Endothelial cell of umbilical vein (primary cell): ENCODE data around the gene MISFA. TPM values are rescaled to one million over a fixed set of nuclear protein-coding genes. Genes with fewer than 3 reads are reported as not detected.

Source experiments
- BruUV-seq: library from RNA; stranded (reverse); fragments of 400-500 nt; replicated peaks from 2 replicates; lab custom pipeline; 2021; lab: Mats Ljungman, UMichigan
- CTCF ChIA-PET: fragments of 300-600, 350-600 bp; sonication (Branson Sonifier 250); formaldehyde crosslinking; loops from one replicate; lab custom pipeline; 2021; ENCODE audit warnings: antibody characterized with exemption, inconsistent platforms; lab: Charles Lee
- POLR2A ChIA-PET: fragments of 300-600, 350-600 bp; sonication (Branson Sonifier 250); formaldehyde crosslinking; loops from one replicate; lab custom pipeline; 2021; ENCODE audit warnings: antibody characterized with exemption, inconsistent platforms; lab: Charles Lee
- DNase-seq: peaks from one replicate; pipeline ENCODE4 v3.0.0-alpha.2; 2011; ENCODE audit warnings: low read depth, low spot score
- FAIRE-seq: peaks from 2 replicates; lab custom pipeline; 2011; peaks lifted over from hg19 to GRCh38; lab: Jason Lieb, UNC
- H2AFZ ChIP-seq: 2 replicates; pipeline ENCODE4 v1.6.0; 2012; ENCODE audit warnings: low read depth, low read length, control low read depth, inconsistent platforms
- H3K27ac ChIP-seq: 2 replicates; pipeline ENCODE4 v1.5.1; 2011; ENCODE audit warnings: low read depth, mild to moderate bottlenecking, control low read depth, low read length, moderate library complexity; ENCODE audit not compliant: insufficient read depth
- H3K27me3 ChIP-seq, 2 experiments: 2 replicates each; pipeline versions ENCODE4 v1.6.0 to v1.6.1; 2011; ENCODE audit warnings: low read length in 2 of 2, mixed read lengths in 1 of 2; ENCODE audit not compliant: control insufficient read depth in 2 of 2, insufficient read depth in 2 of 2
- H3K36me3 ChIP-seq, 2 experiments: 2 replicates in 1 of 2; 3 replicates in 1 of 2; pipeline ENCODE4 v1.5.1; 2011; ENCODE audit warnings: low read length in 2 of 2, mild to moderate bottlenecking in 1 of 2, moderate library complexity in 1 of 2; ENCODE audit not compliant: control insufficient read depth in 2 of 2, insufficient read depth in 2 of 2; ENCODE audit errors: extremely low read depth in 1 of 2
- H3K4me1 ChIP-seq: 3 replicates; pipeline ENCODE4 v1.5.1; 2011; ENCODE audit warnings: mild to moderate bottlenecking, low read length; ENCODE audit not compliant: control insufficient read depth, insufficient read depth; ENCODE audit errors: extremely low read depth
- H3K4me2 ChIP-seq: 2 replicates; pipeline ENCODE4 v1.6.1; 2011; ENCODE audit warnings: low read length, control low read depth, mixed read lengths; ENCODE audit not compliant: insufficient read depth
- H3K4me3 ChIP-seq, 3 experiments: fragments of 200-600 bp in 1 of 3; sonication (generic), shearing (Covaris generic) in 1 of 3; replicated peaks in 1 of 3; 2 replicates each; pipeline ENCODE4 v1.5.1; 2011 to 2016; ENCODE audit warnings: control low read depth in 3 of 3, low read length in 3 of 3, mild to moderate bottlenecking in 2 of 3, inconsistent platforms in 1 of 3, low read depth in 1 of 3, moderate library complexity in 1 of 3; ENCODE audit not compliant: insufficient read depth in 1 of 3
- H3K79me2 ChIP-seq: 2 replicates; pipeline ENCODE4 v1.6.0; 2012; ENCODE audit warnings: low read length, inconsistent platforms; ENCODE audit not compliant: control insufficient read depth, insufficient read depth
- H3K9ac ChIP-seq: replicated peaks from 2 replicates; pipeline ENCODE3; 2011; ENCODE audit warnings: low read length, control low read depth; ENCODE audit not compliant: insufficient read depth; ENCODE audit errors: extremely low read depth
- H3K9me1 ChIP-seq: replicated peaks from 3 replicates; pipeline ENCODE4 v1.6.0; 2011; ENCODE audit warnings: mild to moderate bottlenecking, low read length; ENCODE audit not compliant: control insufficient read depth, insufficient read depth; ENCODE audit errors: extremely low read depth
- H3K9me3 ChIP-seq: replicated peaks from 2 replicates; pipeline ENCODE4 v1.5.1; 2012; ENCODE audit warnings: low read length, inconsistent platforms; ENCODE audit not compliant: control insufficient read depth, insufficient read depth
- H4K20me1 ChIP-seq: replicated peaks from 2 replicates; pipeline ENCODE3; 2011; ENCODE audit warnings: mild to moderate bottlenecking, low read length; ENCODE audit not compliant: control insufficient read depth, insufficient read depth; ENCODE audit errors: extremely low read depth
- EZH2 ChIP-seq: IDR thresholded peaks from 2 replicates; pipeline ENCODE4 v1.6.1; 2012; ENCODE audit warnings: borderline replicate concordance, low read depth, mild to moderate bottlenecking, moderate library complexity, low read length, inconsistent platforms; ENCODE audit not compliant: severe bottlenecking
- FOS ChIP-seq: IDR thresholded peaks from 2 replicates; pipeline ENCODE4 v1.6.1; 2011; ENCODE audit warnings: mild to moderate bottlenecking, low read length, moderate library complexity, borderline replicate concordance; ENCODE audit not compliant: insufficient read depth
- GATA2 ChIP-seq: IDR thresholded peaks from 2 replicates; pipeline ENCODE4 v1.7.0; 2011; ENCODE audit warnings: low read depth, mild to moderate bottlenecking, moderate library complexity, mixed read lengths, low read length; ENCODE audit not compliant: insufficient read length, insufficient read depth
- JUN ChIP-seq: IDR thresholded peaks from 2 replicates; pipeline ENCODE4 v1.6.1; 2011; ENCODE audit warnings: borderline replicate concordance, low read depth; ENCODE audit not compliant: insufficient read length, insufficient read depth
- MAX ChIP-seq: IDR thresholded peaks from 2 replicates; pipeline ENCODE4 v1.6.1; 2011; ENCODE audit not compliant: insufficient read depth, insufficient read length
- MYC ChIP-seq: IDR thresholded peaks from one replicate; pipeline ENCODE4 v1.6.1; 2011; ENCODE audit warnings: mild to moderate bottlenecking, low read depth, low read length
- POLR2A ChIP-seq: IDR thresholded peaks from 2 replicates; pipeline ENCODE4 v1.6.1; 2012; ENCODE audit warnings: low read depth, mild to moderate bottlenecking, control low read depth, low read length
- POLR2AphosphoS5 ChIP-seq: IDR thresholded peaks from 2 replicates; pipeline ENCODE4 v1.6.1; 2012; ENCODE audit warnings: low read depth, mild to moderate bottlenecking, control low read depth, low read length, moderate library complexity; ENCODE audit not compliant: insufficient read depth
- dilution Hi-C: fragments of 300-500 bp; cut with MboI; formaldehyde crosslinking; loops from one replicate; pipeline ENCODE4 v1.15.0; 2019; ENCODE audit warnings: low sequenced_read_pairs; ENCODE audit not compliant: extremely low pct_ligation_motif_present
- intact Hi-C: fragments of 100-400 bp; cut with micrococcal nuclease; formaldehyde crosslinking; loops from one replicate; pipeline ENCODE4 v1.10.0; 2022
- polyA plus RNA-seq, 4 experiments: library from polyadenylated mRNA; depleted of rRNA in 3 of 4; stranded (reverse) in 3 of 4; unstranded in 1 of 4; fragments of >200 nt; gene quantifications; 2 replicates each; pipeline versions ENCODE4 v1.2.1 to v1.2.3, GENCODE V29; 2011 to 2012; ENCODE audit warnings: missing spikeins in 1 of 4
- total RNA-seq: library from RNA; stranded (reverse); gene quantifications from 2 replicates; pipeline ENCODE4 v1.2.3, GENCODE V29; 2021
- TF ChIP-seq, protein P1 (sequence below), 2 donors: IDR thresholded peaks; 1 replicate in 1 of 2; 2 replicates in 1 of 2; pipeline ENCODE4 v1.5.1; 2011; ENCODE audit warnings: low read length in 2 of 2, mild to moderate bottlenecking in 2 of 2, moderate library complexity in 2 of 2, control low read depth in 1 of 2, inconsistent platforms in 1 of 2, low read depth in 1 of 2; ENCODE audit not compliant: insufficient read depth in 1 of 2; ENCODE audit errors: extremely low read depth in 1 of 2

Gene MISFA
- total and polyA plus RNA-seq, 2 donors (not counting 3 experiments of a cell fraction or from before 2014, with no cell fraction given): 1.4 to 3.6 TPM

GRCh38 chr11:18634140-18635032, 34.8 kb downstream of the MISFA start, which contains the start of gene SPTY2D1:
Gene SPTY2D1, minus strand, starts transcription at chr11:18634342. Its CDS starts 85 bp downstream, at chr11:18634257.
- H3K9me1 ChIP-seq: no peaks in the 10 kb centered on the region
- dilution Hi-C loops (no loop called here), intact Hi-C loops (loop anchor here (1.0 kb wide), 6 partner anchors 46 to 312 kb away; partner anchors contain the start of genes GTF2H1, HPS5, TMEM86A and TSG101)
- no peaks in the 10 kb centered on the region for H3K9me3 ChIP-seq
- no peak for TF ChIP-seq JUN
- TF ChIP-seq FOS: no peak
- TF ChIP-seq, protein P1, sequence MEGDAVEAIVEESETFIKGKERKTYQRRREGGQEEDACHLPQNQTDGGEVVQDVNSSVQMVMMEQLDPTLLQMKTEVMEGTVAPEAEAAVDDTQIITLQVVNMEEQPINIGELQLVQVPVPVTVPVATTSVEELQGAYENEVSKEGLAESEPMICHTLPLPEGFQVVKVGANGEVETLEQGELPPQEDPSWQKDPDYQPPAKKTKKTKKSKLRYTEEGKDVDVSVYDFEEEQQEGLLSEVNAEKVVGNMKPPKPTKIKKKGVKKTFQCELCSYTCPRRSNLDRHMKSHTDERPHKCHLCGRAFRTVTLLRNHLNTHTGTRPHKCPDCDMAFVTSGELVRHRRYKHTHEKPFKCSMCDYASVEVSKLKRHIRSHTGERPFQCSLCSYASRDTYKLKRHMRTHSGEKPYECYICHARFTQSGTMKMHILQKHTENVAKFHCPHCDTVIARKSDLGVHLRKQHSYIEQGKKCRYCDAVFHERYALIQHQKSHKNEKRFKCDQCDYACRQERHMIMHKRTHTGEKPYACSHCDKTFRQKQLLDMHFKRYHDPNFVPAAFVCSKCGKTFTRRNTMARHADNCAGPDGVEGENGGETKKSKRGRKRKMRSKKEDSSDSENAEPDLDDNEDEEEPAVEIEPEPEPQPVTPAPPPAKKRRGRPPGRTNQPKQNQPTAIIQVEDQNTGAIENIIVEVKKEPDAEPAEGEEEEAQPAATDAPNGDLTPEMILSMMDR (IDR thresholded peaks at IDR 0.05; ENCODE audit: extremely low read depth in 1 of 2, insufficient read depth in 1 of 2, low read depth in 1 of 2, low read length in 2 of 2): no peak
- no peak for TF ChIP-seq MYC
- TF ChIP-seq MAX: peak; percentile 64
- no peak for TF ChIP-seq EZH2
- no peak for TF ChIP-seq GATA2
- TF ChIP-seq POLR2A: peak; percentile 96
- peak; percentile 95 for TF ChIP-seq POLR2AphosphoS5
- POLR2A ChIA-PET: interaction anchor here (0.7 to 2.2 kb wide), 4 partner anchors 15 to 108 kb away, joined by 3 to 9 read pairs (median 4); partner anchors contain the start of genes TSG101 and UEVLD
- BruUV-seq: TSS peak; percentile 98
- no peaks in the 10 kb centered on the region for H3K36me3 ChIP-seq
- H3K27me3 ChIP-seq: peaks cover 0 to 1% of the 10 kb centered on the region in 2 experiments
- peaks cover 16% of the 10 kb centered on the region for H3K4me1 ChIP-seq
- peak; percentile 97 for FAIRE-seq
- H3K4me2 ChIP-seq: peak within 1 kb of the TSS; percentile 100
- CTCF ChIA-PET: interaction anchor here (1.0 to 1.9 kb wide), 7 partner anchors 13 to 130 kb away, joined by 3 to 6 read pairs (median 4); no protein-coding TSS in a partner anchor
- no peaks in the 10 kb centered on the region for H4K20me1 ChIP-seq
- H2AFZ ChIP-seq: peak within 1 kb of the TSS; percentile 96
- peak within 1 kb of the TSS; percentile 79 to 99 (median 97) for H3K4me3 ChIP-seq
- peak; percentile 99 for DNase-seq
- H3K9ac ChIP-seq: peak within 1 kb of the TSS; percentile 98
- H3K27ac ChIP-seq: peak within 1 kb of the TSS; percentile 83
- peaks cover 39% of the 10 kb centered on the region for H3K79me2 ChIP-seq
